Measurements from ENCODE around the gene PSMD6.
A peak's percentile ranks its signal among the peaks of the same experiment; 100 is the strongest.

DNA sequence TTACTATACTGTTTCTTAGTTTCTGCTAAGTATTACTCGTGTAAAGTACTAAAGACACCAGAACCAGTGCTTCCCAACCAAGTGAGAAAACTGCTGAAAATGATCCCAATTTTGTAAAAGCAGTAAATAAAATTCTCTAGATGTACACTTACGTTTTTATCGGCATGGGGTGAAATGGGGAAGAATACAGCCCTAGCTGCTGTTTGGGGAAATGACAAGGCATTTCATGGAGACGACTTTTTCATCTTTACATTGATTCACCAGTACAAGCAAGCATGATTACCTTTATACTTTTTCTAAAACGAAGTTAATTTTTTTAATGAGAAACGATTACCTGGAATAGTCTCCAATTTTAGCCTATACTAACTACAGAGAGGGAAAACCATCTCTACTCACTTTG lies 1.4 kb downstream of the PSMD6 start:
- TF ChIP-seq, protein P1, sequence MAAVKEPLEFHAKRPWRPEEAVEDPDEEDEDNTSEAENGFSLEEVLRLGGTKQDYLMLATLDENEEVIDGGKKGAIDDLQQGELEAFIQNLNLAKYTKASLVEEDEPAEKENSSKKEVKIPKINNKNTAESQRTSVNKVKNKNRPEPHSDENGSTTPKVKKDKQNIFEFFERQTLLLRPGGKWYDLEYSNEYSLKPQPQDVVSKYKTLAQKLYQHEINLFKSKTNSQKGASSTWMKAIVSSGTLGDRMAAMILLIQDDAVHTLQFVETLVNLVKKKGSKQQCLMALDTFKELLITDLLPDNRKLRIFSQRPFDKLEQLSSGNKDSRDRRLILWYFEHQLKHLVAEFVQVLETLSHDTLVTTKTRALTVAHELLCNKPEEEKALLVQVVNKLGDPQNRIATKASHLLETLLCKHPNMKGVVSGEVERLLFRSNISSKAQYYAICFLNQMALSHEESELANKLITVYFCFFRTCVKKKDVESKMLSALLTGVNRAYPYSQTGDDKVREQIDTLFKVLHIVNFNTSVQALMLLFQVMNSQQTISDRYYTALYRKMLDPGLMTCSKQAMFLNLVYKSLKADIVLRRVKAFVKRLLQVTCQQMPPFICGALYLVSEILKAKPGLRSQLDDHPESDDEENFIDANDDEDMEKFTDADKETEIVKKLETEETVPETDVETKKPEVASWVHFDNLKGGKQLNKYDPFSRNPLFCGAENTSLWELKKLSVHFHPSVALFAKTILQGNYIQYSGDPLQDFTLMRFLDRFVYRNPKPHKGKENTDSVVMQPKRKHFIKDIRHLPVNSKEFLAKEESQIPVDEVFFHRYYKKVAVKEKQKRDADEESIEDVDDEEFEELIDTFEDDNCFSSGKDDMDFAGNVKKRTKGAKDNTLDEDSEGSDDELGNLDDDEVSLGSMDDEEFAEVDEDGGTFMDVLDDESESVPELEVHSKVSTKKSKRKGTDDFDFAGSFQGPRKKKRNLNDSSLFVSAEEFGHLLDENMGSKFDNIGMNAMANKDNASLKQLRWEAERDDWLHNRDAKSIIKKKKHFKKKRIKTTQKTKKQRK (IDR thresholded peaks at IDR 0.05; ENCODE audit: low read depth, low read length), result no peak
- TF ChIP-seq POLR2AphosphoS5 (IDR thresholded peaks at IDR 0.05; ENCODE audit: low read length), result no peak
- TF ChIP-seq, protein P2, sequence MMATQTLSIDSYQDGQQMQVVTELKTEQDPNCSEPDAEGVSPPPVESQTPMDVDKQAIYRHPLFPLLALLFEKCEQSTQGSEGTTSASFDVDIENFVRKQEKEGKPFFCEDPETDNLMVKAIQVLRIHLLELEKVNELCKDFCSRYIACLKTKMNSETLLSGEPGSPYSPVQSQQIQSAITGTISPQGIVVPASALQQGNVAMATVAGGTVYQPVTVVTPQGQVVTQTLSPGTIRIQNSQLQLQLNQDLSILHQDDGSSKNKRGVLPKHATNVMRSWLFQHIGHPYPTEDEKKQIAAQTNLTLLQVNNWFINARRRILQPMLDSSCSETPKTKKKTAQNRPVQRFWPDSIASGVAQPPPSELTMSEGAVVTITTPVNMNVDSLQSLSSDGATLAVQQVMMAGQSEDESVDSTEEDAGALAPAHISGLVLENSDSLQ (IDR thresholded peaks at IDR 0.05), result no peak
- TF ChIP-seq CHD2 (IDR thresholded peaks at IDR 0.05; ENCODE audit: borderline replicate concordance, low read depth, low read length), result no peak
- no peak for TF ChIP-seq TBL1XR1 (IDR thresholded peaks at IDR 0.05; ENCODE audit: low read depth, low read length)
- TF ChIP-seq, protein P3, sequence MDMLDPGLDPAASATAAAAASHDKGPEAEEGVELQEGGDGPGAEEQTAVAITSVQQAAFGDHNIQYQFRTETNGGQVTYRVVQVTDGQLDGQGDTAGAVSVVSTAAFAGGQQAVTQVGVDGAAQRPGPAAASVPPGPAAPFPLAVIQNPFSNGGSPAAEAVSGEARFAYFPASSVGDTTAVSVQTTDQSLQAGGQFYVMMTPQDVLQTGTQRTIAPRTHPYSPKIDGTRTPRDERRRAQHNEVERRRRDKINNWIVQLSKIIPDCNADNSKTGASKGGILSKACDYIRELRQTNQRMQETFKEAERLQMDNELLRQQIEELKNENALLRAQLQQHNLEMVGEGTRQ (IDR thresholded peaks at IDR 0.05; ENCODE audit: borderline replicate concordance, low read depth, low read length), result no peak
- no peak for TF ChIP-seq POLR2A (IDR thresholded peaks at IDR 0.05; ENCODE audit: low read depth, low read length)
- no peak for TF ChIP-seq EZH2 (IDR thresholded peaks at IDR 0.05; ENCODE audit: borderline replicate concordance, control insufficient read depth, low read depth, low read length)
- TF ChIP-seq POU2F2 (IDR thresholded peaks at IDR 0.05; ENCODE audit: borderline replicate concordance, low read depth, low read length), result no peak
- TF ChIP-seq, protein P4, sequence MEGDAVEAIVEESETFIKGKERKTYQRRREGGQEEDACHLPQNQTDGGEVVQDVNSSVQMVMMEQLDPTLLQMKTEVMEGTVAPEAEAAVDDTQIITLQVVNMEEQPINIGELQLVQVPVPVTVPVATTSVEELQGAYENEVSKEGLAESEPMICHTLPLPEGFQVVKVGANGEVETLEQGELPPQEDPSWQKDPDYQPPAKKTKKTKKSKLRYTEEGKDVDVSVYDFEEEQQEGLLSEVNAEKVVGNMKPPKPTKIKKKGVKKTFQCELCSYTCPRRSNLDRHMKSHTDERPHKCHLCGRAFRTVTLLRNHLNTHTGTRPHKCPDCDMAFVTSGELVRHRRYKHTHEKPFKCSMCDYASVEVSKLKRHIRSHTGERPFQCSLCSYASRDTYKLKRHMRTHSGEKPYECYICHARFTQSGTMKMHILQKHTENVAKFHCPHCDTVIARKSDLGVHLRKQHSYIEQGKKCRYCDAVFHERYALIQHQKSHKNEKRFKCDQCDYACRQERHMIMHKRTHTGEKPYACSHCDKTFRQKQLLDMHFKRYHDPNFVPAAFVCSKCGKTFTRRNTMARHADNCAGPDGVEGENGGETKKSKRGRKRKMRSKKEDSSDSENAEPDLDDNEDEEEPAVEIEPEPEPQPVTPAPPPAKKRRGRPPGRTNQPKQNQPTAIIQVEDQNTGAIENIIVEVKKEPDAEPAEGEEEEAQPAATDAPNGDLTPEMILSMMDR (IDR thresholded peaks at IDR 0.05 in 2 of 3, conservative IDR thresholded peaks at IDR 0.05 in 1 of 3; ENCODE audit: control insufficient read depth in 2 of 3, extremely low read depth in 1 of 3, insufficient read depth in 1 of 3, low read depth in 3 of 3, low read length in 3 of 3), result 0 out of 6 replicates have a peak, but pooled peaks of 1 of the 3 experiments have one; percentile 13
- TF ChIP-seq, protein P5, sequence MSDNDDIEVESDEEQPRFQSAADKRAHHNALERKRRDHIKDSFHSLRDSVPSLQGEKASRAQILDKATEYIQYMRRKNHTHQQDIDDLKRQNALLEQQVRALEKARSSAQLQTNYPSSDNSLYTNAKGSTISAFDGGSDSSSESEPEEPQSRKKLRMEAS (IDR thresholded peaks at IDR 0.05; ENCODE audit: low read depth, low read length), result no peak
- TF ChIP-seq, protein P6, sequence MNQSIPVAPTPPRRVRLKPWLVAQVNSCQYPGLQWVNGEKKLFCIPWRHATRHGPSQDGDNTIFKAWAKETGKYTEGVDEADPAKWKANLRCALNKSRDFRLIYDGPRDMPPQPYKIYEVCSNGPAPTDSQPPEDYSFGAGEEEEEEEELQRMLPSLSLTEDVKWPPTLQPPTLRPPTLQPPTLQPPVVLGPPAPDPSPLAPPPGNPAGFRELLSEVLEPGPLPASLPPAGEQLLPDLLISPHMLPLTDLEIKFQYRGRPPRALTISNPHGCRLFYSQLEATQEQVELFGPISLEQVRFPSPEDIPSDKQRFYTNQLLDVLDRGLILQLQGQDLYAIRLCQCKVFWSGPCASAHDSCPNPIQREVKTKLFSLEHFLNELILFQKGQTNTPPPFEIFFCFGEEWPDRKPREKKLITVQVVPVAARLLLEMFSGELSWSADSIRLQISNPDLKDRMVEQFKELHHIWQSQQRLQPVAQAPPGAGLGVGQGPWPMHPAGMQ (IDR thresholded peaks at IDR 0.05; ENCODE audit: borderline replicate concordance), result no peak
- TF ChIP-seq EP300 (IDR thresholded peaks at IDR 0.05; ENCODE audit: borderline replicate concordance in 1 of 2, control insufficient read depth in 1 of 2, low read depth in 2 of 2, low read length in 2 of 2), result no peak
- TF ChIP-seq LARP7 (IDR thresholded peaks at IDR 0.05), result no peak
